Gastrocnemius medialis (tissue), 4 donors: ENCODE measurements around the gene UQCRC2.

Experiments used
- CTCF ChIP-seq, 5 experiments: fragments of 450-650 bp in 3 of 5; fragments of 200-600 bp in 2 of 5; sonication (generic) in 2 of 5; IDR thresholded peaks in 4 of 5; conservative IDR thresholded peaks in 1 of 5; 1 replicate in 4 of 5; 2 replicates in 1 of 5; pipeline ENCODE4 v1.5.1; 2016 to 2019; ENCODE audit warnings: antibody characterized with exemption in 5 of 5, mild to moderate bottlenecking in 3 of 5, moderate library complexity in 3 of 5
- POLR2A ChIP-seq, 2 donors: fragments of 450-650 bp; IDR thresholded peaks; one replicate each; pipeline ENCODE4 v1.6.1; 2017; ENCODE audit warnings: antibody characterized with exemption in 2 of 2, mild to moderate bottlenecking in 2 of 2, moderate library complexity in 2 of 2

DNA sequence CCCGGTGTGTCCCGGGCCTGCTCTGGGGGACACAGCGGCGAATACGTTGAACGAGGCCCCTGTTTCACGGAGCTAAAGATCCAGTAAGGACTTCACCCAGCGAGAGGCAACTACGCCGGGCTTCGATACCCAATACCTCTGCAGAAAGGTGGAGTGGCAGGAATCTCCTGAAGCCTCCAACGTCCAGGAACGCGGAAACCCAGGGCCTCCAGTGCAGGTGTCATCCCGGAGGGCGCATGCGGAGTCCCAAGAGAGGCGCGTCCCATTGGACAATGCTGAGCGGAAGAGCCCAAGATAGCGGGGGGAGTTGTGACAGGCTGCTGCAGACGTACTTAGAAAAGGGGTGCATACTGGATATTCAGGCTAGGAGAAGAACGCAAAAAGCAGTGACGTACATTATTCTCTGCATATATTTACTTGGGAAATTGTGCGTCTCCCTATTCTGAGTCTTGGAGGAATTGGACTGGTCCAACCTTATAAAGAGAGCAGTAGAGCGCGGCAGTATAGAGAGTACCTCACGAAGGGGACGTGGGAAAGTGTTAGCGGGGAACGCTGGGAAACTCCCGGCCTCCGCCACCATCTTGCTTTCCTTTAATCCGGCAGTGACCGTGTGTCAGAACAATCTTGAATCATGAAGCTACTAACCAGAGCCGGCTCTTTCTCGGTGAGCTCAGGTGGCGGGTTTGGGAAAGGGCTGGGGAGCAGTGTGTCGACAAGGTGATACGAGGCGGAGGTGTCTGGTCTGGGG, at the start of gene UQCRC2:
- TF ChIP-seq CTCF (IDR thresholded peaks at IDR 0.05 in 4 of 5, conservative IDR thresholded peaks at IDR 0.05 in 1 of 5) (peak in 1 of 5 experiments; percentile 18), POLR2A (IDR thresholded peaks at IDR 0.05) (peak; percentile 87 to 96)
